H9 (cell line): ENCODE measurements around the gene SMARCD2. TPM values are rescaled to one million over a fixed set of nuclear protein-coding genes. Genes with fewer than 3 reads are reported as not detected.

Source experiments
- DNase-seq: peaks from one replicate; pipeline ENCODE4 v3.0.0-alpha.2; 2017
- H2AFZ ChIP-seq: one replicate; pipeline ENCODE4 v1.6.1; 2013; ENCODE audit warnings: mild to moderate bottlenecking, low read length, control low read depth, moderate library complexity
- H2AK5ac ChIP-seq: 2 replicates; pipeline ENCODE4 v1.6.1; 2013; ENCODE audit warnings: low read length, control low read depth, mixed read lengths; ENCODE audit not compliant: insufficient read length
- H2BK120ac ChIP-seq: one replicate; pipeline ENCODE4 v1.6.1; 2013; ENCODE audit warnings: low read depth, mild to moderate bottlenecking, low read length, control low read depth, inconsistent platforms; ENCODE audit not compliant: poor library complexity, severe bottlenecking
- H2BK12ac ChIP-seq: 2 replicates; pipeline ENCODE4 v1.6.1; 2013; ENCODE audit warnings: low read length, control low read depth, mixed read lengths, low read depth; ENCODE audit not compliant: insufficient read length
- H2BK15ac ChIP-seq: 2 replicates; pipeline ENCODE4 v1.6.1; 2013; ENCODE audit warnings: low read depth, low read length, control low read depth
- H2BK20ac ChIP-seq: one replicate; pipeline ENCODE4 v1.6.1; 2013; ENCODE audit warnings: low read depth, mild to moderate bottlenecking, low read length, control low read depth, inconsistent platforms; ENCODE audit not compliant: poor library complexity, severe bottlenecking
- H2BK5ac ChIP-seq: 2 replicates; pipeline ENCODE4 v1.6.1; 2013; ENCODE audit warnings: low read length, control low read depth, mixed read lengths; ENCODE audit not compliant: insufficient read length
- H3K14ac ChIP-seq: 2 replicates; pipeline ENCODE4 v1.6.1; 2013; ENCODE audit warnings: low read length, control low read depth; ENCODE audit not compliant: insufficient read depth
- H3K18ac ChIP-seq: 2 replicates; pipeline ENCODE4 v1.6.1; 2013; ENCODE audit warnings: low read depth, mild to moderate bottlenecking, mixed read lengths, low read length, control low read depth; ENCODE audit not compliant: insufficient read length
- H3K23ac ChIP-seq: 2 replicates; pipeline ENCODE4 v1.6.1; 2013; ENCODE audit warnings: low read length, control low read depth, mixed read lengths, low read depth; ENCODE audit not compliant: insufficient read length
- H3K23me2 ChIP-seq: 2 replicates; pipeline ENCODE4 v1.6.1; 2013; ENCODE audit warnings: low read depth, mild to moderate bottlenecking, mixed read lengths, low read length, control low read depth; ENCODE audit not compliant: insufficient read length, poor library complexity, severe bottlenecking
- H3K27ac ChIP-seq: 2 replicates; pipeline ENCODE4 v1.5.1; 2013; ENCODE audit warnings: low read length, control low read depth, mixed read lengths, low read depth; ENCODE audit not compliant: insufficient read length
- H3K27me3 ChIP-seq: 2 replicates; pipeline ENCODE4 v1.6.1; 2013; ENCODE audit warnings: low read length, control low read depth, inconsistent platforms; ENCODE audit not compliant: insufficient read depth
- H3K4ac ChIP-seq: 2 replicates; pipeline ENCODE4 v1.6.1; 2013; ENCODE audit warnings: low read depth, mild to moderate bottlenecking, control low read depth, inconsistent platforms, low read length, moderate library complexity
- H3K4me1 ChIP-seq: 2 replicates; pipeline ENCODE4 v1.6.1; 2013; ENCODE audit warnings: low read length, control low read depth, inconsistent platforms; ENCODE audit not compliant: insufficient read depth
- H3K4me2 ChIP-seq: 2 replicates; pipeline ENCODE4 v1.6.1; 2013; ENCODE audit warnings: low read length, control low read depth, mixed read lengths; ENCODE audit not compliant: insufficient read length, insufficient read depth
- H3K56ac ChIP-seq: 2 replicates; pipeline ENCODE4 v1.6.1; 2013; ENCODE audit warnings: low read depth, mild to moderate bottlenecking, mixed read lengths, low read length, control low read depth; ENCODE audit not compliant: insufficient read length
- H3K79me1 ChIP-seq: 2 replicates; pipeline ENCODE4 v1.6.1; 2013; ENCODE audit warnings: low read depth, mild to moderate bottlenecking, moderate library complexity, low read length, control low read depth, inconsistent platforms; ENCODE audit not compliant: insufficient read depth, poor library complexity, severe bottlenecking
- H3K79me2 ChIP-seq: 2 replicates; pipeline ENCODE4 v1.6.1; 2013; ENCODE audit warnings: low read length, control low read depth, inconsistent platforms; ENCODE audit not compliant: insufficient read depth
- H3K9ac ChIP-seq: 2 replicates; pipeline ENCODE4 v1.6.1; 2013; ENCODE audit warnings: low read length, control low read depth, mixed read lengths; ENCODE audit not compliant: insufficient read length; ENCODE audit errors: extremely low read depth
- H3K9me3 ChIP-seq: one replicate; pipeline ENCODE4 v1.6.1; 2013; ENCODE audit warnings: low read depth, low read length, inconsistent platforms; ENCODE audit not compliant: control insufficient read depth
- H3T11ph ChIP-seq: one replicate; pipeline ENCODE4 v1.6.1; 2013; ENCODE audit warnings: mild to moderate bottlenecking, low read length, control low read depth, inconsistent platforms
- H4K20me1 ChIP-seq: one replicate; pipeline ENCODE4 v1.6.1; 2013; ENCODE audit not compliant: control insufficient read depth, insufficient read length, insufficient read depth
- H4K5ac ChIP-seq: 2 replicates; pipeline ENCODE4 v1.6.1; 2013; ENCODE audit warnings: low read depth, mild to moderate bottlenecking, mixed read lengths, low read length, control low read depth; ENCODE audit not compliant: insufficient read length
- H4K8ac ChIP-seq: replicated peaks from 2 replicates; pipeline ENCODE4 v1.6.1; 2013; ENCODE audit warnings: low read length, control low read depth, mixed read lengths, low read depth; ENCODE audit not compliant: insufficient read length
- H4K91ac ChIP-seq: 2 replicates; pipeline ENCODE4 v1.6.1; 2013; ENCODE audit warnings: low read depth, mild to moderate bottlenecking, moderate library complexity, mixed read lengths, low read length, control low read depth; ENCODE audit not compliant: insufficient read length
- H3K27ac Mint-ChIP-seq, 3 experiments: 2 replicates in 2 of 3; 3 replicates in 1 of 3; pipeline ENCODE4 v1.8.0; 2020 to 2021; ENCODE audit warnings: mixed read lengths in 3 of 3, mild to moderate bottlenecking in 1 of 3, moderate library complexity in 1 of 3
- H3K27me3 Mint-ChIP-seq: 2 replicates; pipeline ENCODE4 v1.8.0; 2021; ENCODE audit warnings: low read depth, mild to moderate bottlenecking, moderate library complexity, mixed read lengths
- H3K36me3 Mint-ChIP-seq, 3 experiments: 2 replicates in 2 of 3; 3 replicates in 1 of 3; pipeline ENCODE4 v1.8.0; 2020 to 2021; ENCODE audit warnings: low read depth in 3 of 3, mixed read lengths in 3 of 3; ENCODE audit not compliant: insufficient read depth in 1 of 3
- H3K4me1 Mint-ChIP-seq, 2 experiments: 2 replicates each; pipeline ENCODE4 v1.8.0; 2020; ENCODE audit warnings: mixed read lengths in 2 of 2
- H3K4me3 Mint-ChIP-seq, 2 experiments: 2 replicates in 1 of 2; 3 replicates in 1 of 2; pipeline ENCODE4 v1.8.0; 2020 to 2021; ENCODE audit warnings: mild to moderate bottlenecking in 2 of 2, mixed read lengths in 2 of 2, moderate library complexity in 1 of 2
- H3K9me3 Mint-ChIP-seq, 2 experiments: 2 replicates in 1 of 2; 3 replicates in 1 of 2; pipeline ENCODE4 v1.8.0; 2020; ENCODE audit warnings: mild to moderate bottlenecking in 2 of 2, mixed read lengths in 2 of 2, moderate library complexity in 1 of 2
- WGBS: extraction: QIAGEN DNeasy Blood & Tissue Kit; methylation state at CpG from one replicate; pipeline ENCODE4 v1.1.7; 2013; ENCODE audit warnings: missing lambda C conversion rate, low lambda C conversion rate, mixed read lengths; ENCODE audit not compliant: insufficient read length; ENCODE audit errors: extremely low coverage; 5-methylcytosine and 5-hydroxymethylcytosine counted together
- long read RNA-seq: library from polyadenylated mRNA; unstranded; transcript quantifications from one replicate; pipeline ENCODE4 v2.0.0, GENCODE V29; 2020
- total RNA-seq: library from RNA; stranded (reverse); gene quantifications from 2 replicates; pipeline ENCODE4 v1.2.1, GENCODE V29; 2021
- TF ChIP-seq, protein P1 (sequence below): fragments of 200-600 bp; sonication (generic); conservative IDR thresholded peaks from 3 replicates; pipeline ENCODE4 v1.8.0; 2021; ENCODE audit warnings: antibody characterized with exemption, mild to moderate bottlenecking

Gene SMARCD2
- total RNA-seq = 68.9 and 71.4 TPM in 2 replicates
- long read RNA-seq, partial matches to known transcripts = 31 of 40 reads
- long read RNA-seq, other reads (novel, unspliced or antisense) = 2 of 40 reads

DNA sequence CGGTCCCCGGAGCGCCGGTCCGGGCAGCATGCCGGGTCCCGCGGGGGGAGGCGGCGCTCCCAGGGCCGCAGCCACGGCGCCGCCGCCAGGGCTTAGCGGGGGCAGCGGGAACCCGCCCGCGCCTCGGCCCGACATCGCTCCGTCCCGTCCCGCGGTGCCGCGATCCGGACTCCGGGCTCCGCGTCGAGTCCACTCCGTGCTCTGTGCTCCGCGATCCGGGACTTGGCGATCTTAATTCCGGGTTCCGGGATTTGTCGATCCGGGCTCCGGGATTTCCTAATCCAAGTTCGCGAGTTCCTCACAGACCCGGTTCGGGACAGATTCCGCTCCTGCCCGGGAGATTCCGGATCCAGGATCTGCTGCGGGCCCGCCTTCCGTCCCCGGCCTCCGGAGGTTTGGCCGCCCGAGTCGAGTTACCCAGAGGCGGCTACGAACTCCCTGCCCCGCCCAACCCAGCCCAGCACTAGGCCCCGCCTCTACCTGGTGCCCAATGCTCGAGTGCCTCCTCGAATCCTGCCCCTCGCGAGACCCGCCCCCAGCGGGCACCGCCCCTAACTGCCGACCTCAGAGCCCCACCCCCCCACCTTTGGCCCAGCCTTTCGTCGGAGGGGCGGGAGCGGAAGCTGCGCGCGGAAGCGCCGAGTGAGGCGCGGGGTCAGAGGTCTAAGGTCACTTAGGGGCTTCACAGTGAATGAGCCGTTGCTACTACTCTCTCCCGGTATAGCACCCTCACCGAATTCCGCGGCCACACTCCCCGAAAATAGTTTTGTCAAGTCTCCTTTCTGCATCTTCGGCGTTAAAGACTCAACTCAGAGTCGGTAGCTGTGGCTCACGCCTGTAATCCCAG, at the start of gene SMARCD2:
SMARCD2 (minus strand) TSS at position 146 of the 847 bp plus-strand sequence; CDS start at position 135, 11 bp downstream.
- Histone ChIP-seq H3K23me2 (peaks cover 10% of the 10 kb centered on the region), H3K23ac (no peak within 1 kb of the TSS), H3K79me1 (peaks cover 3% of the 10 kb centered on the region), H3K4me2 (peak within 1 kb of the TSS; percentile 64), H2BK120ac (no peak within 1 kb of the TSS), H3K14ac (peak within 1 kb of the TSS; percentile 70), H3K27ac (no peak within 1 kb of the TSS), H3K27me3 (no peaks in the 10 kb centered on the region; the same call in 1 of the 2 replicates), H3K79me2 (peaks cover 3% of the 10 kb centered on the region; the same call in 1 of the 2 replicates), H3K9me3 (no peaks in the 10 kb centered on the region), H4K20me1 (no peaks in the 10 kb centered on the region), H3T11ph (no peak within 1 kb of the TSS), H2BK15ac (no peak within 1 kb of the TSS), H2BK20ac (no peak within 1 kb of the TSS), H2AK5ac (no peak within 1 kb of the TSS), H2BK12ac (no peak within 1 kb of the TSS), H4K8ac (no peak within 1 kb of the TSS), H4K5ac (no peak within 1 kb of the TSS), H2BK5ac (no peak within 1 kb of the TSS), H3K56ac (no peak within 1 kb of the TSS), H3K18ac (no peak within 1 kb of the TSS), H4K91ac (no peak within 1 kb of the TSS), H2AFZ (no peak within 1 kb of the TSS), H3K9ac (peak within 1 kb of the TSS; percentile 48), H3K4me1 (no peaks in the 10 kb centered on the region; the same call in 1 of the 2 replicates), H3K4ac (no peak within 1 kb of the TSS)
- peaks cover 22 to 40% of the 10 kb centered on the region in 2 experiments for H3K4me1 Mint-ChIP-seq
- peaks cover 25% of the 10 kb centered on the region for H3K27me3 Mint-ChIP-seq
- H3K27ac Mint-ChIP-seq = peak within 1 kb of the TSS; percentile 87 to 96 (median 96)
- DNase-seq = peak; percentile 100
- WGBS = no CpG with 5 or more reads among the region's 92 CpGs
- H3K36me3 Mint-ChIP-seq = peaks cover 0 to 7% (median 0%) of the 10 kb centered on the region in 3 experiments; a peak in 2 of 7 replicates
- peak within 1 kb of the TSS; percentile 96 for H3K4me3 Mint-ChIP-seq
- peaks cover 0 to under 1% of the 10 kb centered on the region in 2 experiments; a peak in 1 of 5 replicates for H3K9me3 Mint-ChIP-seq
- TF ChIP-seq, protein P1, sequence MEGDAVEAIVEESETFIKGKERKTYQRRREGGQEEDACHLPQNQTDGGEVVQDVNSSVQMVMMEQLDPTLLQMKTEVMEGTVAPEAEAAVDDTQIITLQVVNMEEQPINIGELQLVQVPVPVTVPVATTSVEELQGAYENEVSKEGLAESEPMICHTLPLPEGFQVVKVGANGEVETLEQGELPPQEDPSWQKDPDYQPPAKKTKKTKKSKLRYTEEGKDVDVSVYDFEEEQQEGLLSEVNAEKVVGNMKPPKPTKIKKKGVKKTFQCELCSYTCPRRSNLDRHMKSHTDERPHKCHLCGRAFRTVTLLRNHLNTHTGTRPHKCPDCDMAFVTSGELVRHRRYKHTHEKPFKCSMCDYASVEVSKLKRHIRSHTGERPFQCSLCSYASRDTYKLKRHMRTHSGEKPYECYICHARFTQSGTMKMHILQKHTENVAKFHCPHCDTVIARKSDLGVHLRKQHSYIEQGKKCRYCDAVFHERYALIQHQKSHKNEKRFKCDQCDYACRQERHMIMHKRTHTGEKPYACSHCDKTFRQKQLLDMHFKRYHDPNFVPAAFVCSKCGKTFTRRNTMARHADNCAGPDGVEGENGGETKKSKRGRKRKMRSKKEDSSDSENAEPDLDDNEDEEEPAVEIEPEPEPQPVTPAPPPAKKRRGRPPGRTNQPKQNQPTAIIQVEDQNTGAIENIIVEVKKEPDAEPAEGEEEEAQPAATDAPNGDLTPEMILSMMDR = no peak
